GDM1 (cell line): ENCODE results near the gene LYZL1.
"Not testable (repeated sequence)": the region's sequence is repeated elsewhere in the genome, so short reads cannot be mapped to it uniquely, and the experiment has no call there.

Experiments
- DNase-seq: peaks from one replicate; lab custom pipeline; 2025; lab: John Stamatoyannopoulos, UW

The LYZL1 gene

DNA sequence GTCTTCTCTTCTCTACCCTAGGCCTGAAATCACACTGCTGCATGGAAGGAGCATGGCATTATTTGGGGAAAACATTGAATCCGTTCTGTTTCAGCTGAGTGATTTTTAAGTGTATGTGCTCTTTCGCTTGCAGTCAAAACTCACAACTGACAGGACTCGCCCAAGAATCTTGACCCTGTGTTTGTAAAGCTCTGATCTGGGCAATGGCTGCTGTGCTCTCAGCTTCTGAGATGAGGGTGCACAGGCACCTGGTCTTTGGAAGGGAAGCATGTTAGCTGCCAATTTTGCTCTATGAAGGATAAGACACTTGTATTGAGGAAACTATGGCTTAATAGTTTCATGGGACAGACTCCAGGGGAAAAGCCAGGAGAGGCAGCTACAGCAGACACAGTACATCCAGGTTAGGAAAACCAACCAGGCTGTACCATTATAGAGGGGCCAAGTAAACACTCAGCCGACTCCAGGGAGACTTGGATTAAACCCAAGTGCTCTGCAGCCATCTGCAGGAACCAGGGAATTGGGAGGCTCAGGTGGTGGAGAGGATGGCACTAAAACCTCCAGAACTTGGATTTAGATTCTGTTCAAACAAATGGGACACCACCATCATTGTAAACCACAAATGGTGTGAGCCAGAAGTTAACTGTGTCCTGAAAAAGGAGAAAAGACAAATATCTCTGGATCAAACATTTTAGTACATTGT lies 43.3 kb downstream of the LYZL1 start:
- DNase-seq: no peak

DNA sequence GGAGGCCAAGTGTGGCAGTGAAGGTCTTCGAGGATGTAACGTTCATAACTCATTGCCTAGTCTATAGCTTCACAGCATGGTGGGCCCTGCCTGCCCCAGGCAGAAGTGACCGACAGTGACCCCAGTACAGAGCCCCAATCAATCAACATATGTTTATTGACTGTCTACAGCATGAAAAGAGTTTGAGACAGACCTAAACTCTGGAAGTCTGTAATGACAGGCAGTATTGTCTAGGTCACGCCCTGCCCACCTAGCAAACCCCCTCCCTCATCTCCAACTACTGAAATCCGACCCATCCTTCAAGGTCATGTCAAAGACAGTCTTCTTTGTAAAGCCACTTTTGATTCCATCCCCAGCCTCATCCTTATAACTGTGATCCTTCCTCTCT lies 43.9 kb downstream of the LYZL1 start:
- no peak for DNase-seq

DNA sequence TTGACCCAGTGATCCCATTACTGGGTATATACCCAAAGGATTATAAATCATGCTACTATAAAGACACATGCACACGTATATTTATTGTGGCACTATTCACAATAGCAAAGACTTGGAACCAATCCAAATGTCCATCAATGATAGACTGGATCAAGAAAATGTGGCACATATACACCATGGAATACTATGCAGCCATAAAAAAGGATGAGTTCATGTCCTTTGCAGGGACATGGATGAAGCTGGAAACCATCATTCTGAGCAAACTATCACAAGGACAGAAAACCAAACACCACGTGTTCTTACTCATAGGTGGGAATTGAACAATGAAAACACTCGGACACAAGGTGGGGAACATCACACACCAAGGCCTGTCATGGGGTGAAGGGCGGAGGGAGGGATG lies 48.7 kb downstream of the LYZL1 start:
- DNase-seq: not testable (repeated sequence)

DNA sequence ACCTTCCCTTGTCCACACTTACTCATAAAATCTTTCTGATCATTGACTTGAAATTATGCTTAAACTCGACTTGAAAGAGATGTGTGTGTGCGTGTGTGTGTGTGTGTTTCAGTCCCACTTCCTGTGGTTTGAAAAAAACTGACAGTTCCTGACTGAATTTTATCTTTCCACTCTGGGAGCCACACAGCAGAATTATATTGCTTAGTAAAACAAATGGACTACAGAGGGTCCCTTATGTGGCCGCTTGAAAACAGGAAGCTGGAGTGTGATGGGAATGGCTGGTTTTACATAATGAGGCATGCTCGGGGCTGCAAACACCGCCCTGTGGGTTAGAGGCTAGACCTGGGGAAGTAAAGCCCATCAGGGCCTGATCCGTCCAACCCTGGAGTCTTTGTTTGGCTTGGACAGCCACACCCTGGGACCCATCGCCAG lies 54.8 kb downstream of the LYZL1 start:
- DNase-seq: peak; percentile 48

DNA sequence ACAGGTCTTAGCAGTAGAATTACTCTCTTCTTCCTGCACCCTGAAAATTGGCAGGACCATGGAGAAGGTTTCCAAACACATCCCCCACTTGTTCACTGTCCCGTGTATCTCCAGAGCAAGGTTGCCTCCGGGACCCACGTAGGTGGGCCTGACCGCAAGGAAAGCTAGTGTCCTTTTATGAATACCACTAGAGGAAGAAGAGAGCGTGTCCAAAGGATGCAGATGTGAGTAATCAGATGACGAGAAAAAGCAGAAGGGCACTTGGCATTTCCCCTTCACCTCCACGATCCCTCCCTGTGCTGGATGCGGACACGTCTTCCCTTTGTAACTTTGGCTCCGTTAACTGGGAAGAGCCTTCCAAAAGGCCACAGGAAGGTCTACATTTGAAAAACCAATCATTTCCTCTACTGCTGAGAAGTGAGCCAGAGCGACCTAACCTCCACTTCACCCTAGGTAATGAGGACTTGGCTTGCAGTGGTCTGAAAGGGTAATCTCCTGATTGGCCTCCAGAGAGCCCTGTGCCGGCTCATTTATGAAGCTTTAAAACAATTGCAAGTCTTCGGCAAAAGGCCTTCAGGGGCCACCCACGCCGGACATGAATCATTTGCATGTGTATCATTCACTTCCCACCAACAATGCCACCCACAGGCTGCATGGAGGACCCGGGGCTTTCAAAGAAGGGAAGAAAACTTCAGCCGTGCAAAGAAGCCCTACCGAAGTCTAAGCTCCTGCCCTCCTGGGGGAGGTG lies 55.4 kb downstream of the LYZL1 start:
- no peak for DNase-seq

DNA sequence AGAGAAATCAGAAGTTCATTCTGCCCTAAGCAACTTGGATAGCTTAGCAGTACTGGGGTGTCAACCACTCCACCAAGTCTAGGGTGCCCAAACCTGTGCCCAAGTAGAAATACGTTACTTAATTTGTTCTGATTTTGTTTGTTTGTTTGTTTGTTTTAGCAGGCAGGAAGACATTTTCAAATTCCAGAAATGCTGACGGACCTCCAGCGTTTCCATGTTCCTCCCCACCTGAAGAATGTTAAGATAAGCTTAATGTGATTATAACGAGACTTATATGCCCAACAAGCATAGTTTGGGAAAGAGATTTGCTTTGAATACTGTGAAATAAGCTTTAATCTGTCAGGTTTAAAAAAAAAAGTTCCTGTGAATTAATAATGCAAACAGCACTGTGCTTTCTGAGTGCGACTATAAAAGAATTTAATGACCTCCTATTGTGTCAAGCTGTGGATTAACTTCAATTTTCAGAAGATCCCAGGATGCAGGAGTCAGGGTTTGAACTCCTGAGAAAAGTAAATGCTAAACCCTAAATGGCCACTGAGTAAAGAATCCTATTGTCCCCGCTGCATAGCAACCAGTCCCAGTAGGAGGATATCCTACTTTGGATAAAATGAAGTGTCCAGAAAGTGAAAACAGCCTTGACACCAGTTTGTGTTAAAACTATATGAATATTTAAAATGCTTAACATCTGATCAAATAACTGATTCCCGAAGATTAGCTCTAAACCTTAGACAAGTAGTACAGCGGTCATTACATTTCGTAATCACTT lies 56.5 kb downstream of the LYZL1 start:
- DNase-seq: no peak

DNA sequence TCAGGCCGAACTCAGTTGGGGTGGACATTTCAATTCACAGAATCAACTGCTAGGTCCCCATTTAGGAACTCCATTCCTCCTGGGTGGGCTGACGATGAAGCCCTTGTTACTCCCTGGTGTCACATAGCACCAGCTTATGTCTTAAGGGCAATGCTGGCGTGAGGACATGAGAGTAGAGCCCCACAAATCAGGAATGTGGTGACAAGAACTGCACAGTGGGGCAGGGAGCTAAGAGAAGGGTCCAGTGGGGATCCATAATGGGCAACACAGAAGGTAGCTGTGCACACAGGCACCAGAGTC lies 57.0 kb downstream of the LYZL1 start:
- DNase-seq: no peak

DNA sequence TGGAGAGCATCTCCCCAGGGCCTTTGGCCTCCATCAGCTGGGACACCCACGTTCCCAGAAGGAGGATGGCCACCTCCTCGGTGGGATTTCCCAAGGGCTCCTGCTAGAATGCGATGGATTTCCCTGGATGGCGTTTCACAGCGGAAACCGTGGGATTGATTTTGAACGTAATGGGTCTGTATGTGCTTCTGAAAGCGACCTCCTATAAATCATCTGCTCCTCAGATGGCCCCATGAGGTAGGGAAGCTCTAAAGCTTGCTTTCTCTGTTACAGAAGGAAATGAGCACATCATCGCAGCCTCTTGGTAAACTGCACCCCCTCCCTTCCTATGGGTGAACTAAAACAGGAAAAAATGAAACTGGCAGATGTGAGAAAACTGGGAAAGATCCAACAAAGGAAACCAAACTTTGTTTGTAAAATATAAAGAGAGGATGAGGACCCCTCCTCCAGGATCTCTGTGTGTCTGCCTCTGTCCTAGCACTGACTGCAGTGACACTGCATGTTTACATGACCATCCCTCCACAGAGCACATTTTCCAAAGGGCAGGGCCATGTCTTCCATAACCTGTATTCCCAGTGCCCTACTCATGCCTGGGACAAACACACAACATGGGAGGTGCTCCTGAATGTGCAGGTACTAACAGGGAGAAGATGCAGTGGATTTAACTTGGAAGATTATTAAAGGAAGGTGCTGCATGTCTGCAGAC lies 57.6 kb downstream of the LYZL1 start:
- DNase-seq: no peak

DNA sequence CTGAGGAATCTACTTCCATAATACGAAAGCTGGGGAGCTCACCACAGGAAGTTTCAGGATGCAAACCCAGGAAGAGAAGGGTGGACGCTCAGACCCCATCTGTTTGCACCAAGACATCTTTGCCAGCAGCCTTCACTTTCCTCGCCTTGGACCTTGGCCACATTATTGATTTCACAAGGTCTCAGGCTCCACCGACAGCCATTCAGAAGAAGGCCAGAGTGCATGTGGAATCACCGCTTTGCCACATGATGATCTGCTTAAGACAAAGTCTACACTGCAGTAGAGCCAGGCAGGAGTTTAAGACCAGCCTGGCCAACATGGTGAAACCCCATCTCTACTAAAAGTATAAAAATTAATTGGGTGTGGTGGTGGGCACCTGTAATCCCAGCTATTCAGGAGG lies 60.0 kb downstream of the LYZL1 start:
- no peak for DNase-seq

DNA sequence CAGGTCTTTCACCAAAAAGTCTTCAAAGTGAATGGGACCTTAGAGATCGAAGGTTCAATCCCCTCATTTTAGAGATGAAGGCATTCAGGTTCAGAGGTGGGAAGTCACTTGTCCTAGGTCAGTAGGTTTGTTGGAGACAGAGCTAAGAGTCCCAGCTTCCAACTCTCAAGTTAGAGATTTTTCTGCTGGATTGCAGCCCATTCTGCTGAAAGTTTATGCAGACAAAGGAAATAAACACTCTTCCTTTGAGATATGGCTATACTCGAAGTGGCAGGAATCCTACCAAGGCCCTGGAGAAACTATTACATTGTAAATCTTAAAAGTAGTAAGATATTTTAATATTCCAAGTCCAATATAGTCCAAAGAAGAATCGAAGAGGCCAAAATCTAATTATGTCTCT lies 64.4 kb downstream of the LYZL1 start:
- no peak for DNase-seq

DNA sequence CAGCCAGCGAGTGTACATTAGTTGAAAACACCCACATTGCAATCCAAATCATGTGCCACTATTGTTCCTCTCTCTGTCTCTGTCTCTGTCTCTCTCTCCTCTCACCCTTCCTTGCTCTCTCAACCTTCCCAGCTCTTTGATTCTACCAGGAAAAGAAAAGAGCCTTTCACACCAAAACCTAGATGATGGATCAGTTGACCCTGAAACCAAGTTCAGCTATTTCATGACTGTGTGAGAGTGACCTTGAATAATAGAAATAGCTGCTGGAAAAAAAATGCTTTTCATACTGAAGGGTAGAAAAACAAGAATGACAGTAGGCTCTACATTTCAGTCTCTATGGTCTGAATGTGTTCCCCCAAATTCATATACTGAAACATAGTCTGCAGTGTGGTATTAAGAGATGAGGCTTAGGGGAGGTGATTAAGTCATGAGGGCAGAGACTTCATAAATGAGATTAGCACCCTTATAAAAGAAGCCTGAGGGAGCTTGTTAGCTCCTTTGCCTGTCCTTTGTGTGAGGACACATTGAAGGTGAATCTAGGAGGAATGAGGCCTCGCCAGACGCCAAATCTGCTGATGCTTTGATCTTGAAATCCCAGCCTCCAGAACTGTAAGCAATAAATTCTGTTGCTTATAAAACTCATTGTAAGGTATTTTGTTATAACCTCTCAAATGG lies 65.2 kb downstream of the LYZL1 start:
- no peak for DNase-seq

DNA sequence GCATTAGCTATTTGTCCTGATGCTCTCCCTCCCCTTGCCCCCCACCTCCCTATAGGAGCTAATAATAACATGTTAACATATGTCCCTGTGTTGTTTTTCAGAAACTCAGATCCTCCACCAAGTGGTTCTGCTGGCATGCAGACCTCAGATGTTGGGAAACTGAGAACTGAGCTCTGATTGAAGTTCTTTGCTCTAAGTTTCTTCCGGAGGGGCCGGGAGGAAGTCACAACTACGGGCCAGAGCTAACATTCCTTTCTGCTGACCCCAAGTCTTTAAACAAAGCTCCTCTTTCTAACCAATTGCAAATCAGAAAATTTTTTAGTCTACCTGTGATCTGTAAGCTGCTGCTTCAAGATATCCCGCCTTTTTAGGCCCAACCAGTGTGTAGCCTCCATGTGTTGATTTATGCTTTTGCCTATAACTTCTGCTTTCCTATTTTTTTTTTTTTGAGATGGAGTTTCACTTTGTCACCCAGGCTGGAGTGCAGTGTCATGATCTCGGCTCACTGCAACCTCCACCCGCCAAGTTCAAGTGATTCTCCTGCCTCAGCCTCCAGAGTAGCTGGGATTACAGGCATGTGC lies 66.6 kb downstream of the LYZL1 start:
- no peak for DNase-seq

DNA sequence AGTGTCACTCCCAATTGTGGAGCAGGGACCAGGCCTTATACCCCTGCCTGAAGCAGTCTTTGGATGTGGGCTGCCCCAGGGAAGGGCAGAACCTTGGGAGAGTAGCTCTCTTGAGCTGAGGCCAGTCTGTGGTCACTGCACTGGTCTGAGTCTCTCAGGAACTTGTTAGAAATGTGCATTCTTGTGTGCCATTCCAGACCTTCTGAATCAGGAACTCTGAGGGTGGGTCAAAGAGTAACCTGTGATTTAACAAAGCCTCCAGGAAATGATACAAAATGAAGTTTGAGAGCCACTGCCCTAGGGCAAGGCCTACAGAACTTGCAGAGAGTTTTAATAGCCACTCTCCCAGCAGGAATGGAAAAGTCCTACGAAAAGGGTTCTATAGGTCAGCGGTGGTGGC lies 68.1 kb downstream of the LYZL1 start:
- no peak for DNase-seq

DNA sequence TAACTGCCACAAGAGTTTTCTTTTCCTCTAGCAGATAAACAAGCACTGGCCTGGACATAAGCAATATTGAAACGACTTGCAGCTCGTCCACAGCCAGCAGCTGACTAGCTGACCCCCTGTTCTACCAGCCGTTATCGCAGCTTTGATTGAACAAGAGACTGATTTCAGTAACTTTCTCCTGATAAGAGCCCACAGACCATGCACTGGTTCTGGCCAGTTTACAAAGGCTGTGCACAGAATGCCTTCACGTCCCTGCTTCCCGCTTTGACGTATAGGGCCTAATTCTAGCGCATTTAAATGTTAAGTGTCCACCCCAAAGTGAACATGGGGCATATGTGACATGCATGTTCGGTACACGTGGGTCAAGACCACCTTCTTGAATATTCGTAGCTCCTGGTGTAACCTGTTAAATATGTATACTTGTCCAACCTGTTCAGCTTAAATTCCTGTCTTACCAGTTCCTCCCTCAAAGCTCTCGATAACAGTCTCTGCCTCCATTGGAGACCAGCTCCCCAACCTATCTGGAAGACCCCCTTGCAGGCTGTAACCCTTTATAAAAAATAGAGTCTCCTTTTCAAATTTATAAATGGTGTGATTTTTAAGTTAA lies 69.2 kb downstream of the LYZL1 start:
- DNase-seq: no peak

DNA sequence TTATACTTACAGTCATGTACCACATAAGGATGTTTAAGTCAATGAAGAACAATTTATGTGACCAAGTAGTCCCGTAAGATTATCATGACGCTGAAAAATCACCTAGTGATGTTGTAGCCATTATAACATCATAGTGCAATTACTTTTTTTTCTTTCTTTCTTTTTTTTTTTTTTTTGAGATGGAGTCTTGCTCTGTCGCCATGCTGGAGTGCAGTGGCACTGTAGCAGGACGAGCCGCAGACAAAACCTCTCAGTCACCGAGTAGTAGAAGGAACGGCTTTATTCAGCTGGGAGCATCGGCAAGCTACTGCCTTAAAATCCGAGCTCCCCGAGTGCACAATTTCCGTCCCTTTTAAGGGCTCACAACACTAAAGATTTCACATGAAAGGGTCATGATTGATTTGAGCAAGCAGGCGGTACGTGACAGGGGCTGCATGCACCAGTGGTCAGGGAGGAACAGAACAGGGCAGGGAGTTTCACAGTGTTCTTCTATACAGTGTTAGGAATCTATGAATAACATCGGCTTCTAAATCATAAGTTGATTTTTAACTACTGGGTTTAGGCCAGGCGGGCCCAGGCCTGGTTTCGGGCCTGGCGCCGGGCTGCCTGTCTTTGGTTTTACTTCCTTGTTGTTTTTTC lies 71.5 kb downstream of the LYZL1 start:
- not testable (repeated sequence) for DNase-seq
